ENCODE measurements around the gene TNNC2. TPM values are rescaled to one million over a fixed set of nuclear protein-coding genes. Genes with fewer than 3 reads are reported as not detected.
A peak's percentile ranks its signal among the peaks of the same experiment; 100 is the strongest.

The TNNC2 gene
- total and polyA plus RNA-seq, 2 of the 13 experiments (the other 11 are each of a cell fraction or from before 2014, with no cell fraction given), result 1.8 to 4.7 TPM

DNA sequence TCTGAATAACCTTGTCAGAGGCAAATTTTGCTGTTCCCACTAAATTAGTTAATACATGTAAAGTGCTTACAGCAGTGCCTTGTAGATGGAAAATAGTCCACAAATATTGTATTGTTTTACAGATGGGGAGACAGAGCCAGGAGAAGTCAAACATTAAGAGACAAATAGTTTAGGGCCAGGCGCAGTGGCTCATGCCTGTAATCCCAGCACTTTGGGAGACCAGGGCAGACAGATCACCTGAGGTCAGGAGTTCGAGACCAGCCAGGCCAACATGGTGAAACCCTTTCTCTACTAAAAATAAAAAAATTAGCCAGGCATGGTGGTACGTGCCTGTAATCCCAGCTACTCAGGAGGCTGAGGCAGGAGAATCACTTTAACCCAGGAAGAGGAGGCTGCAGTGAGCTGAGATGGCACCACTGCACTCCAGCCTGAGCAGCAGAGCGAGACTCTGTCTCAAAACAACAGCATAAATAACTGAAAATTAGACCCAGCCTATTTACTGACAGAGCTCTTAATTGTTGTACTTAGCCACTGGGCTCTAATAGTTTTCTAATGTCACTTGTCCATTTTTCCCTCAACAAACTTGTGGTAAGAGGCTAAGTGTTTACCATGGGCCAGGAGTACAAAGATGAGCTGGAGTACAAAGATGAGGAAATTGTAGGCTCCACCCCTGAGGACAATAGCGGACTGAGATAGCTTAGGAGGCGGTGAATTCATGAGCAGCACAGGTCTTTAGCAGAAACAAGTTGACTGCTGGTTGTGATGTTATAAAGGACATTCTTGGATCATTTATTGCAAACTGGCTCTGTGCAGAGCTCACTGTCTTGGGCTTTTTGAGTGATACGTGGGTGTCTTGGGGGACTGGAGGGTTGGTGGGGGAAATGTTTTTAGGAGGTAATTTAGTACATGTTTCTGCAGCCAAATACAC, 36.7 kb upstream of the TNNC2 start (continued):
- TF ChIP-seq, protein P1, sequence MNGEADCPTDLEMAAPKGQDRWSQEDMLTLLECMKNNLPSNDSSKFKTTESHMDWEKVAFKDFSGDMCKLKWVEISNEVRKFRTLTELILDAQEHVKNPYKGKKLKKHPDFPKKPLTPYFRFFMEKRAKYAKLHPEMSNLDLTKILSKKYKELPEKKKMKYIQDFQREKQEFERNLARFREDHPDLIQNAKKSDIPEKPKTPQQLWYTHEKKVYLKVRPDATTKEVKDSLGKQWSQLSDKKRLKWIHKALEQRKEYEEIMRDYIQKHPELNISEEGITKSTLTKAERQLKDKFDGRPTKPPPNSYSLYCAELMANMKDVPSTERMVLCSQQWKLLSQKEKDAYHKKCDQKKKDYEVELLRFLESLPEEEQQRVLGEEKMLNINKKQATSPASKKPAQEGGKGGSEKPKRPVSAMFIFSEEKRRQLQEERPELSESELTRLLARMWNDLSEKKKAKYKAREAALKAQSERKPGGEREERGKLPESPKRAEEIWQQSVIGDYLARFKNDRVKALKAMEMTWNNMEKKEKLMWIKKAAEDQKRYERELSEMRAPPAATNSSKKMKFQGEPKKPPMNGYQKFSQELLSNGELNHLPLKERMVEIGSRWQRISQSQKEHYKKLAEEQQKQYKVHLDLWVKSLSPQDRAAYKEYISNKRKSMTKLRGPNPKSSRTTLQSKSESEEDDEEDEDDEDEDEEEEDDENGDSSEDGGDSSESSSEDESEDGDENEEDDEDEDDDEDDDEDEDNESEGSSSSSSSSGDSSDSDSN (CRISPR knock-in tag; IDR thresholded peaks at IDR 0.05), result peak; percentile 37; the same call in 1 of the 2 replicates
- TF ChIP-seq, protein P2, sequence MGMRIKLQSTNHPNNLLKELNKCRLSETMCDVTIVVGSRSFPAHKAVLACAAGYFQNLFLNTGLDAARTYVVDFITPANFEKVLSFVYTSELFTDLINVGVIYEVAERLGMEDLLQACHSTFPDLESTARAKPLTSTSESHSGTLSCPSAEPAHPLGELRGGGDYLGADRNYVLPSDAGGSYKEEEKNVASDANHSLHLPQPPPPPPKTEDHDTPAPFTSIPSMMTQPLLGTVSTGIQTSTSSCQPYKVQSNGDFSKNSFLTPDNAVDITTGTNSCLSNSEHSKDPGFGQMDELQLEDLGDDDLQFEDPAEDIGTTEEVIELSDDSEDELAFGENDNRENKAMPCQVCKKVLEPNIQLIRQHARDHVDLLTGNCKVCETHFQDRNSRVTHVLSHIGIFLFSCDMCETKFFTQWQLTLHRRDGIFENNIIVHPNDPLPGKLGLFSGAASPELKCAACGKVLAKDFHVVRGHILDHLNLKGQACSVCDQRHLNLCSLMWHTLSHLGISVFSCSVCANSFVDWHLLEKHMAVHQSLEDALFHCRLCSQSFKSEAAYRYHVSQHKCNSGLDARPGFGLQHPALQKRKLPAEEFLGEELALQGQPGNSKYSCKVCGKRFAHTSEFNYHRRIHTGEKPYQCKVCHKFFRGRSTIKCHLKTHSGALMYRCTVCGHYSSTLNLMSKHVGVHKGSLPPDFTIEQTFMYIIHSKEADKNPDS (CRISPR knock-in tag; IDR thresholded peaks at IDR 0.05), result no peak; the same call in 1 of the 2 replicates
- TF ChIP-seq SP5 (CRISPR knock-in tag; IDR thresholded peaks at IDR 0.05; ENCODE audit: borderline replicate concordance, low read depth) (peak; percentile 97), RFX3 (CRISPR knock-in tag; IDR thresholded peaks at IDR 0.05) (no peak), PCBP2 (optimal IDR thresholded peaks at IDR 0.05; ENCODE audit: low read depth, low read length, poor library complexity, severe bottlenecking) (no peak), POGZ (CRISPR knock-in tag; IDR thresholded peaks at IDR 0.05) (peak; percentile 67), NCOA2 (CRISPR knock-in tag; IDR thresholded peaks at IDR 0.05) (peak; percentile 57; the same call in 1 of the 2 replicates), SMARCE1 (IDR thresholded peaks at IDR 0.05; ENCODE audit: borderline replicate concordance) (no peak), ZNF841 (CRISPR knock-in tag; IDR thresholded peaks at IDR 0.05; ENCODE audit: borderline replicate concordance) (no peak), TEAD2 (CRISPR knock-in tag; IDR thresholded peaks at IDR 0.05) (no peak), DNMT1 (CRISPR knock-in tag; IDR thresholded peaks at IDR 0.05) (no peak), MIER2 (CRISPR knock-in tag; IDR thresholded peaks at IDR 0.05) (no peak; the same call in 1 of the 2 replicates), HMG20A (CRISPR knock-in tag; IDR thresholded peaks at IDR 0.05; ENCODE audit: borderline replicate concordance) (peak; percentile 53; the same call in 1 of the 2 replicates), ZBTB20 (CRISPR knock-in tag; IDR thresholded peaks at IDR 0.05; ENCODE audit: borderline replicate concordance, low read depth) (peak; percentile 69; the same call in 1 of the 2 replicates), SMAD3 (CRISPR knock-in tag; IDR thresholded peaks at IDR 0.05) (peak; percentile 57; the same call in 1 of the 2 replicates), ZNF720 (CRISPR knock-in tag; IDR thresholded peaks at IDR 0.05) (no peak), ZNF546 (CRISPR knock-in tag; conservative IDR thresholded peaks at IDR 0.05) (no peak), ZNF670 (CRISPR knock-in tag; IDR thresholded peaks at IDR 0.05; ENCODE audit: borderline replicate concordance) (no peak), GZF1 (CRISPR knock-in tag; IDR thresholded peaks at IDR 0.05) (peak; percentile 22; the same call in 1 of the 2 replicates)
- TF ChIP-seq, protein P3, sequence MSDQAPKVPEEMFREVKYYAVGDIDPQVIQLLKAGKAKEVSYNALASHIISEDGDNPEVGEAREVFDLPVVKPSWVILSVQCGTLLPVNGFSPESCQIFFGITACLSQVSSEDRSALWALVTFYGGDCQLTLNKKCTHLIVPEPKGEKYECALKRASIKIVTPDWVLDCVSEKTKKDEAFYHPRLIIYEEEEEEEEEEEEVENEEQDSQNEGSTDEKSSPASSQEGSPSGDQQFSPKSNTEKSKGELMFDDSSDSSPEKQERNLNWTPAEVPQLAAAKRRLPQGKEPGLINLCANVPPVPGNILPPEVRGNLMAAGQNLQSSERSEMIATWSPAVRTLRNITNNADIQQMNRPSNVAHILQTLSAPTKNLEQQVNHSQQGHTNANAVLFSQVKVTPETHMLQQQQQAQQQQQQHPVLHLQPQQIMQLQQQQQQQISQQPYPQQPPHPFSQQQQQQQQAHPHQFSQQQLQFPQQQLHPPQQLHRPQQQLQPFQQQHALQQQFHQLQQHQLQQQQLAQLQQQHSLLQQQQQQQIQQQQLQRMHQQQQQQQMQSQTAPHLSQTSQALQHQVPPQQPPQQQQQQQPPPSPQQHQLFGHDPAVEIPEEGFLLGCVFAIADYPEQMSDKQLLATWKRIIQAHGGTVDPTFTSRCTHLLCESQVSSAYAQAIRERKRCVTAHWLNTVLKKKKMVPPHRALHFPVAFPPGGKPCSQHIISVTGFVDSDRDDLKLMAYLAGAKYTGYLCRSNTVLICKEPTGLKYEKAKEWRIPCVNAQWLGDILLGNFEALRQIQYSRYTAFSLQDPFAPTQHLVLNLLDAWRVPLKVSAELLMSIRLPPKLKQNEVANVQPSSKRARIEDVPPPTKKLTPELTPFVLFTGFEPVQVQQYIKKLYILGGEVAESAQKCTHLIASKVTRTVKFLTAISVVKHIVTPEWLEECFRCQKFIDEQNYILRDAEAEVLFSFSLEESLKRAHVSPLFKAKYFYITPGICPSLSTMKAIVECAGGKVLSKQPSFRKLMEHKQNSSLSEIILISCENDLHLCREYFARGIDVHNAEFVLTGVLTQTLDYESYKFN (CRISPR knock-in tag; conservative IDR thresholded peaks at IDR 0.05), result peak; percentile 94
- TF ChIP-seq, protein P4, sequence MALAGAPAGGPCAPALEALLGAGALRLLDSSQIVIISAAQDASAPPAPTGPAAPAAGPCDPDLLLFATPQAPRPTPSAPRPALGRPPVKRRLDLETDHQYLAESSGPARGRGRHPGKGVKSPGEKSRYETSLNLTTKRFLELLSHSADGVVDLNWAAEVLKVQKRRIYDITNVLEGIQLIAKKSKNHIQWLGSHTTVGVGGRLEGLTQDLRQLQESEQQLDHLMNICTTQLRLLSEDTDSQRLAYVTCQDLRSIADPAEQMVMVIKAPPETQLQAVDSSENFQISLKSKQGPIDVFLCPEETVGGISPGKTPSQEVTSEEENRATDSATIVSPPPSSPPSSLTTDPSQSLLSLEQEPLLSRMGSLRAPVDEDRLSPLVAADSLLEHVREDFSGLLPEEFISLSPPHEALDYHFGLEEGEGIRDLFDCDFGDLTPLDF (CRISPR knock-in tag; IDR thresholded peaks at IDR 0.05), result no peak
